SK-N-SH (cell line): Measurements from ENCODE around the gene RTN4RL1.

Experiments used
- EP300 ChIP-seq, 2 experiments: IDR thresholded peaks; 2 replicates each; pipeline versions ENCODE4 v1.4.0 to v1.6.1; 2012; ENCODE audit warnings: borderline replicate concordance in 1 of 2, low read depth in 1 of 2, low read length in 1 of 2
- GABPA ChIP-seq: IDR thresholded peaks from 2 replicates; pipeline ENCODE4 v1.4.0; 2012; ENCODE audit warnings: low read depth, mild to moderate bottlenecking
- POLR2AphosphoS5 ChIP-seq: IDR thresholded peaks from 2 replicates; pipeline ENCODE4 v1.6.1; 2012; ENCODE audit warnings: low read depth, low read length
- RCOR1 ChIP-seq: fragments of 150-350 bp; IDR thresholded peaks from 2 replicates; pipeline ENCODE4 v1.6.1; 2017; ENCODE audit warnings: antibody characterized with exemption, low read length
- RXRA ChIP-seq: IDR thresholded peaks from 2 replicates; pipeline ENCODE4 v1.4.0; 2012; ENCODE audit warnings: low read depth, mild to moderate bottlenecking, borderline replicate concordance
- SMC3 ChIP-seq: IDR thresholded peaks from 2 replicates; pipeline ENCODE4 v1.6.1; 2012; ENCODE audit warnings: low read depth, low read length, improper control_type of control experiment
- TF ChIP-seq, protein P1 (sequence below): fragments of 200-600 bp; sonication (generic); IDR thresholded peaks from 2 replicates; pipeline ENCODE4 v1.6.1; 2017; ENCODE audit warnings: antibody characterized with exemption, mild to moderate bottlenecking, moderate library complexity
- TF ChIP-seq, protein P2 (sequence below): IDR thresholded peaks from 2 replicates; pipeline ENCODE4 v1.4.0; 2012; ENCODE audit warnings: low read depth
- TF ChIP-seq, protein P3 (sequence below): fragments of 150-350 bp; IDR thresholded peaks from 2 replicates; pipeline ENCODE4 v1.6.1; 2017; ENCODE audit warnings: antibody characterized with exemption, low read length, low read depth, borderline replicate concordance

DNA sequence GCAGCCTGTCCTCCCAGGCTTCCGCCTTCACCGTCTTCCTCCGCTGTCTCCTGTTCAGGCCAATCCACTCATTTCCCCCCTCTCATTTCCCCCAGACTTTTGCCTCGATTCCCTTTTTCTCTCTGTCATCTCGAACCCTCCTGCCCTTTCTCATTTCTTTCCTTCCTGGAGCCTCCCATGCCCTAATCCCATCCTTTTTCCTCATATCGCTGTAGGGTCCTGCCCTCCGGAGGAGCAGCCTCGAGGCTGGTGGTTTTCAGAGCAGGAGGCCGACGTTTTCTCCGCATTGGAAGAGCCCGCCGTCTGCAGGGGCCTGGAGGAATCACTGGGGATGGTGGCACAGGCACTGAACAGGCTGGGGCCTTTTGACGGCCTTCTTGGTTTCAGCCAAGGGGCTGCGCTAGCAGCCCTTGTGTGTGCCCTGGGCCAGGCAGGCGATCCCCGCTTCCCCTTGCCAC lies 17.3 kb upstream of the RTN4RL1 start:
- TF ChIP-seq, protein P1, sequence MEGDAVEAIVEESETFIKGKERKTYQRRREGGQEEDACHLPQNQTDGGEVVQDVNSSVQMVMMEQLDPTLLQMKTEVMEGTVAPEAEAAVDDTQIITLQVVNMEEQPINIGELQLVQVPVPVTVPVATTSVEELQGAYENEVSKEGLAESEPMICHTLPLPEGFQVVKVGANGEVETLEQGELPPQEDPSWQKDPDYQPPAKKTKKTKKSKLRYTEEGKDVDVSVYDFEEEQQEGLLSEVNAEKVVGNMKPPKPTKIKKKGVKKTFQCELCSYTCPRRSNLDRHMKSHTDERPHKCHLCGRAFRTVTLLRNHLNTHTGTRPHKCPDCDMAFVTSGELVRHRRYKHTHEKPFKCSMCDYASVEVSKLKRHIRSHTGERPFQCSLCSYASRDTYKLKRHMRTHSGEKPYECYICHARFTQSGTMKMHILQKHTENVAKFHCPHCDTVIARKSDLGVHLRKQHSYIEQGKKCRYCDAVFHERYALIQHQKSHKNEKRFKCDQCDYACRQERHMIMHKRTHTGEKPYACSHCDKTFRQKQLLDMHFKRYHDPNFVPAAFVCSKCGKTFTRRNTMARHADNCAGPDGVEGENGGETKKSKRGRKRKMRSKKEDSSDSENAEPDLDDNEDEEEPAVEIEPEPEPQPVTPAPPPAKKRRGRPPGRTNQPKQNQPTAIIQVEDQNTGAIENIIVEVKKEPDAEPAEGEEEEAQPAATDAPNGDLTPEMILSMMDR: no peak; the same call in 1 of the 2 replicates
- TF ChIP-seq RXRA: no peak
- TF ChIP-seq EP300 (IDR thresholded peaks at IDR 0.05; ENCODE audit: borderline replicate concordance in 1 of 2, low read depth in 1 of 2, low read length in 1 of 2): no peak
- no peak for TF ChIP-seq POLR2AphosphoS5
- TF ChIP-seq RCOR1: no peak
- TF ChIP-seq, protein P2, sequence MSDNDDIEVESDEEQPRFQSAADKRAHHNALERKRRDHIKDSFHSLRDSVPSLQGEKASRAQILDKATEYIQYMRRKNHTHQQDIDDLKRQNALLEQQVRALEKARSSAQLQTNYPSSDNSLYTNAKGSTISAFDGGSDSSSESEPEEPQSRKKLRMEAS: no peak
- TF ChIP-seq GABPA: no peak
- TF ChIP-seq, protein P3, sequence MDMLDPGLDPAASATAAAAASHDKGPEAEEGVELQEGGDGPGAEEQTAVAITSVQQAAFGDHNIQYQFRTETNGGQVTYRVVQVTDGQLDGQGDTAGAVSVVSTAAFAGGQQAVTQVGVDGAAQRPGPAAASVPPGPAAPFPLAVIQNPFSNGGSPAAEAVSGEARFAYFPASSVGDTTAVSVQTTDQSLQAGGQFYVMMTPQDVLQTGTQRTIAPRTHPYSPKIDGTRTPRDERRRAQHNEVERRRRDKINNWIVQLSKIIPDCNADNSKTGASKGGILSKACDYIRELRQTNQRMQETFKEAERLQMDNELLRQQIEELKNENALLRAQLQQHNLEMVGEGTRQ: no peak
- no peak for TF ChIP-seq SMC3
